T-helper 1 cell (primary cell): ENCODE data around the gene WSCD2.
"Not testable (repeated sequence)": the region's sequence is repeated elsewhere in the genome, so short reads cannot be mapped to it uniquely, and the experiment has no call there.

Experiments
- DNase-seq, 5 donors: peaks; one replicate each; pipeline ENCODE4 v3.0.0-alpha.2; 2012 to 2020

Gene WSCD2

GRCh38 chr12:108201808-108202207 lies 72.7 kb downstream of the WSCD2 start:
- no peak for DNase-seq

- no peak for DNase-seq
Measured at GRCh38 chr12:108204117-108204987, 75.3 kb downstream of the WSCD2 start.

- no peak for DNase-seq
Measured at GRCh38 chr12:108205864-108206263, 76.8 kb downstream of the WSCD2 start.

GRCh38 chr12:108207791-108208730 lies 79.0 kb downstream of the WSCD2 start:
- no peak for DNase-seq

GRCh38 chr12:108210001-108210400 lies 80.9 kb downstream of the WSCD2 start:
- no peak for DNase-seq

- no peak for DNase-seq
Measured at GRCh38 chr12:108211157-108211556, 82.1 kb downstream of the WSCD2 start.

GRCh38 chr12:108213871-108214445 lies 84.9 kb downstream of the WSCD2 start:
- no peak for DNase-seq

- no peak for DNase-seq
Measured at GRCh38 chr12:108214486-108214885, 85.4 kb downstream of the WSCD2 start.

- no peak for DNase-seq
Measured at GRCh38 chr12:108215458-108215857, 86.4 kb downstream of the WSCD2 start.

- DNase-seq: no peak
Measured at GRCh38 chr12:108218921-108219320, 89.8 kb downstream of the WSCD2 start.

GRCh38 chr12:108225101-108225500 lies 96.0 kb downstream of the WSCD2 start:
- DNase-seq: not testable (repeated sequence)

GRCh38 chr12:108226866-108227265 lies 97.8 kb downstream of the WSCD2 start:
- DNase-seq: no peak

- DNase-seq: no peak
Measured at GRCh38 chr12:108228746-108229145, 99.7 kb downstream of the WSCD2 start.

- DNase-seq: no peak
Measured at GRCh38 chr12:108231109-108231905, 102.2 kb downstream of the WSCD2 start.

GRCh38 chr12:108231909-108232434 lies 102.9 kb downstream of the WSCD2 start:
- DNase-seq: no peak

- DNase-seq: no peak
Measured at GRCh38 chr12:108232565-108232964, 103.5 kb downstream of the WSCD2 start.

GRCh38 chr12:108234158-108234557 lies 105.1 kb downstream of the WSCD2 start:
- no peak for DNase-seq

- no peak for DNase-seq
Measured at GRCh38 chr12:108235197-108235984, 106.3 kb downstream of the WSCD2 start.

- no peak for DNase-seq
Measured at GRCh38 chr12:108235985-108236263, 106.8 kb downstream of the WSCD2 start.

- DNase-seq: no peak
Measured at GRCh38 chr12:108236366-108236765, 107.3 kb downstream of the WSCD2 start.

GRCh38 chr12:108237272-108237671 lies 108.2 kb downstream of the WSCD2 start:
- no peak for DNase-seq
